ENCODE results near the gene XRCC6. TPM values are rescaled to one million over a fixed set of nuclear protein-coding genes. Genes with fewer than 3 reads are reported as not detected.

The XRCC6 gene
- polyA plus RNA-seq, 3 donors = 58.6 to 286 (median 267) TPM

GRCh38 chr22:41619979-41620588 is 1.0 kb upstream of the XRCC6 start:
- 1% methylated on average over 23 of the region's 24 CpGs for WGBS (ENCODE audit: insufficient coverage)
- TF ChIP-seq, protein P1, sequence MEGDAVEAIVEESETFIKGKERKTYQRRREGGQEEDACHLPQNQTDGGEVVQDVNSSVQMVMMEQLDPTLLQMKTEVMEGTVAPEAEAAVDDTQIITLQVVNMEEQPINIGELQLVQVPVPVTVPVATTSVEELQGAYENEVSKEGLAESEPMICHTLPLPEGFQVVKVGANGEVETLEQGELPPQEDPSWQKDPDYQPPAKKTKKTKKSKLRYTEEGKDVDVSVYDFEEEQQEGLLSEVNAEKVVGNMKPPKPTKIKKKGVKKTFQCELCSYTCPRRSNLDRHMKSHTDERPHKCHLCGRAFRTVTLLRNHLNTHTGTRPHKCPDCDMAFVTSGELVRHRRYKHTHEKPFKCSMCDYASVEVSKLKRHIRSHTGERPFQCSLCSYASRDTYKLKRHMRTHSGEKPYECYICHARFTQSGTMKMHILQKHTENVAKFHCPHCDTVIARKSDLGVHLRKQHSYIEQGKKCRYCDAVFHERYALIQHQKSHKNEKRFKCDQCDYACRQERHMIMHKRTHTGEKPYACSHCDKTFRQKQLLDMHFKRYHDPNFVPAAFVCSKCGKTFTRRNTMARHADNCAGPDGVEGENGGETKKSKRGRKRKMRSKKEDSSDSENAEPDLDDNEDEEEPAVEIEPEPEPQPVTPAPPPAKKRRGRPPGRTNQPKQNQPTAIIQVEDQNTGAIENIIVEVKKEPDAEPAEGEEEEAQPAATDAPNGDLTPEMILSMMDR (IDR thresholded peaks at IDR 0.05) = no peak
- Mint-ChIP-seq H3K27ac (peak overlapping the region; percentile 97 to 100 (median 98)), H3K36me3 (peaks cover 24 to 34% of the 10 kb centered on the region in 2 donors), H3K4me3 (peak overlapping the region; percentile 90 to 94), H3K27me3 (ENCODE audit: low read depth in 3 of 3) (no peaks in the 10 kb centered on the region), H3K4me1 (peaks cover 35% of the 10 kb centered on the region), H3K9me3 (peaks cover 0 to 3% (median 0%) of the 10 kb centered on the region in 7 donors)
- Histone ChIP-seq H3K27me3 (ENCODE audit: control insufficient read depth in 2 of 2, insufficient read depth in 2 of 2, low read length in 2 of 2) (no peaks in the 10 kb centered on the region), H3K4me1 (ENCODE audit: control insufficient read depth in 1 of 2, insufficient read depth in 2 of 2, low read length in 2 of 2) (peaks cover 34 to 37% of the 10 kb centered on the region in 2 donors), H3K79me2 (ENCODE audit: insufficient read depth, low read length) (peaks cover 86% of the 10 kb centered on the region), H3K27ac (ENCODE audit: low read depth in 1 of 2, low read length in 2 of 2) (peak overlapping the region; percentile 95 to 100), H3K9ac (ENCODE audit: insufficient read depth, low read length, poor library complexity, severe bottlenecking) (peak overlapping the region; percentile 92), H3K36me3 (replicated peaks in 1 of 2; ENCODE audit: control insufficient read depth in 1 of 2, insufficient read depth in 2 of 2, low read length in 2 of 2) (peaks cover 12 to 16% of the 10 kb centered on the region in 2 donors), H3K4me2 (replicated peaks; ENCODE audit: extremely low read depth, low read length, poor library complexity, severe bottlenecking) (peak overlapping the region; percentile 89), H3K9me3 (replicated peaks in 1 of 2; ENCODE audit: control insufficient read depth in 1 of 2, insufficient read depth in 1 of 2, low read length in 2 of 2) (no peaks in the 10 kb centered on the region), H3K4me3 (replicated peaks in 1 of 3; ENCODE audit: low read depth in 2 of 3, low read length in 3 of 3) (peak overlapping the region; percentile 85 to 100 (median 86)), H2AFZ (ENCODE audit: insufficient read depth, low read depth, low read length, poor library complexity, severe bottlenecking) (peak overlapping the region; percentile 58), H4K20me1 (ENCODE audit: insufficient read depth, low read length) (no peaks in the 10 kb centered on the region)
- intact Hi-C loops (cut with micrococcal nuclease) = loop anchor here in 1 of 2 donors (1.0 to 10.0 kb wide), 6 partner anchors 30 to 995 kb away; partner anchors contain the start of genes POLDIP3, RANGAP1 and TOB2
- DNase-seq = peak in 2 of 3 donors; percentile 1 to 37

DNA sequence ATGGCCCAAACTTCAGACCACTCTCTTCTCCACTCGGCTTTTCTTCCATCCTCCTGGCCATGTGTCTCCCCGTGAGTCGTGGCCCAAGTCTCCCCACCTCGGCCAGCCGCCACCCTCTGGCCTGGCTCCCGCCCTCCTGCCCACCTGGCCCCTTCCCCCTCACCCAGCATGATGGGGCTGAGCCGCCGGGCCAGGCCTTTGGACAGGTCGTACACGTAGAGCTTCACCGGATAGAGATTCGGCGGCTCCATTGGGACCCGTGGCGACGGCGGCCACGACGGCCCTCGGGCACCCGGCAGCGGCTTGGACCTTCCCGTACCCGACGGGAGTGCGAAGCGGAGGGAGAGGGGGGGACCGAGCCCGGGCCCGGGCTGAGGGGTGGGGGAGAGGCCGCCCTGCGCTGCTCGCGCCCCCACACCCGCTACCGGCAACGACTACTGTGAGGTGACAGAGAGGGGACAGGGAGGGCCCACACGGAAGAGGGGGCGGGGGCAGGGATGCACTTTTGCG is 451 bp upstream of the XRCC6 start, which contains the start of gene DESI1:
DESI1 (minus strand) TSS at position 455 of the 510 bp plus-strand sequence; CDS start at position 251, 204 bp downstream.
- DNase-seq = peak in 1 of 3 donors; percentile 42
- no peaks in the 10 kb centered on the region for H3K27me3 Mint-ChIP-seq (ENCODE audit: low read depth in 3 of 3)
- peaks cover 28 to 36% of the 10 kb centered on the region in 2 donors for H3K36me3 Mint-ChIP-seq
- WGBS (ENCODE audit: insufficient coverage) = under 1% methylated on average over 40 of the region's 40 CpGs
- H3K79me2 ChIP-seq (ENCODE audit: insufficient read depth, low read length) = peaks cover 87% of the 10 kb centered on the region
- H3K4me2 ChIP-seq (replicated peaks; ENCODE audit: extremely low read depth, low read length, poor library complexity, severe bottlenecking) = peak within 1 kb of the TSS; percentile 89
- no peaks in the 10 kb centered on the region for H3K9me3 ChIP-seq (replicated peaks in 1 of 2; ENCODE audit: control insufficient read depth in 1 of 2, insufficient read depth in 1 of 2, low read length in 2 of 2)
- H3K4me3 Mint-ChIP-seq = peak within 1 kb of the TSS; percentile 94 to 95
- H3K9me3 Mint-ChIP-seq = peaks cover 0 to 3% (median 0%) of the 10 kb centered on the region in 7 donors
- peaks cover 18 to 21% of the 10 kb centered on the region in 2 donors for H3K36me3 ChIP-seq (replicated peaks in 1 of 2; ENCODE audit: control insufficient read depth in 1 of 2, insufficient read depth in 2 of 2, low read length in 2 of 2)
- H2AFZ ChIP-seq (ENCODE audit: insufficient read depth, low read depth, low read length, poor library complexity, severe bottlenecking) = peak within 1 kb of the TSS; percentile 83
- H3K4me3 ChIP-seq (replicated peaks in 1 of 3; ENCODE audit: low read depth in 2 of 3, low read length in 3 of 3) = peak within 1 kb of the TSS; percentile 85 to 100 (median 86)
- H3K9ac ChIP-seq (ENCODE audit: insufficient read depth, low read length, poor library complexity, severe bottlenecking) = peak within 1 kb of the TSS; percentile 92
- peaks cover 34 to 37% of the 10 kb centered on the region in 2 donors for H3K4me1 ChIP-seq (ENCODE audit: control insufficient read depth in 1 of 2, insufficient read depth in 2 of 2, low read length in 2 of 2)
- H3K27me3 ChIP-seq (ENCODE audit: control insufficient read depth in 2 of 2, insufficient read depth in 2 of 2, low read length in 2 of 2) = no peaks in the 10 kb centered on the region
- peak within 1 kb of the TSS; percentile 97 to 100 (median 98) for H3K27ac Mint-ChIP-seq
- TF ChIP-seq, protein P1 (IDR thresholded peaks at IDR 0.05) = no peak
- H3K4me1 Mint-ChIP-seq = peaks cover 35% of the 10 kb centered on the region
- peak within 1 kb of the TSS; percentile 95 to 100 for H3K27ac ChIP-seq (ENCODE audit: low read depth in 1 of 2, low read length in 2 of 2)
- intact Hi-C loops (cut with micrococcal nuclease) = loop anchor here in 1 of 2 donors (1.0 to 10.0 kb wide), 6 partner anchors 76 to 994 kb away; partner anchors contain the start of genes POLDIP3, POLR3H, RANGAP1 and TOB2
- peaks cover under 1% of the 10 kb centered on the region for H4K20me1 ChIP-seq (ENCODE audit: insufficient read depth, low read length)
